Measurements from ENCODE around the gene C1QTNF12.

GRCh38 chr1:1264868-1265272, 18.3 kb upstream of the C1QTNF12 start:
- TF ChIP-seq EZH2 (IDR thresholded peaks at IDR 0.05; ENCODE audit: borderline replicate concordance, low read depth, low read length, poor library complexity, severe bottlenecking) (no peak), CTCF (conservative IDR thresholded peaks at IDR 0.05; ENCODE audit: low read depth, low read length) (peak; percentile 53)

Measured in A673 (cell line).